ENCODE measurements around the gene ARHGAP6.
"Not testable (repeated sequence)": the region's sequence is repeated elsewhere in the genome, so short reads cannot be mapped to it uniquely, and the experiment has no call there.

- not testable (repeated sequence) for TF ChIP-seq POLR2A (IDR thresholded peaks at IDR 0.05; ENCODE audit: extremely low read depth, insufficient read length); CTCF (IDR thresholded peaks at IDR 0.05; ENCODE audit: low read depth, low read length); MAX (IDR thresholded peaks at IDR 0.05; ENCODE audit: low read depth, low read length); MYC (IDR thresholded peaks at IDR 0.05; ENCODE audit: low read depth, low read length)
These were observed 304.1 kb downstream of the ARHGAP6 start for GRCh38 chrX:11361666-11362065.
